WI38 (cell line): ENCODE data around the gene AFM.

Experiments used
- H3K4me3 ChIP-seq: 2 replicates; pipeline ENCODE4 v1.5.1; 2011; ENCODE audit warnings: low read depth, mild to moderate bottlenecking, control low read depth, low read length
- TF ChIP-seq, protein P1 (sequence below): IDR thresholded peaks from 2 replicates; pipeline ENCODE4 v1.5.1; 2012; ENCODE audit warnings: low read depth, mild to moderate bottlenecking, control low read depth, low read length

AFM gene

DNA sequence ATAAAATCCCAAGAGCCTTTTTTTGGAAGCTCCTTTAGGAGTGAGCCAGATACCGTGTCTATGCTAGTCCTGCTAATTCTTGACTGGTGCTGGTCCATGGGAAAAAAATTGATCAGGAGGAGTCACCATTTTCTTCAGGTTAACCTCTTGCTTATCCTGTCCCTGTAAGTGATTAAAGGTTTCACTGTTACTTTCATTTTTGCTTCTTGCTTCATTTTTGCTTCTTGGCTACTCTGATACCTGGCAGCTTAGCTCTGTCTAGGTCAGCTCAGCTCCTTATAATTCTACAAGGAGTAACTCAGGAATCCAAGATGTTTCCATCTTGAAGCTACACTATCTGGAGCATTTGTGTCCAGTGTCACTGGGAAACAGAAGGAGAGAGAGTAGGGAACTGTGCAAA, 45.7 kb downstream of the AFM start:
- no peak overlapping the region for H3K4me3 ChIP-seq
- TF ChIP-seq, protein P1, sequence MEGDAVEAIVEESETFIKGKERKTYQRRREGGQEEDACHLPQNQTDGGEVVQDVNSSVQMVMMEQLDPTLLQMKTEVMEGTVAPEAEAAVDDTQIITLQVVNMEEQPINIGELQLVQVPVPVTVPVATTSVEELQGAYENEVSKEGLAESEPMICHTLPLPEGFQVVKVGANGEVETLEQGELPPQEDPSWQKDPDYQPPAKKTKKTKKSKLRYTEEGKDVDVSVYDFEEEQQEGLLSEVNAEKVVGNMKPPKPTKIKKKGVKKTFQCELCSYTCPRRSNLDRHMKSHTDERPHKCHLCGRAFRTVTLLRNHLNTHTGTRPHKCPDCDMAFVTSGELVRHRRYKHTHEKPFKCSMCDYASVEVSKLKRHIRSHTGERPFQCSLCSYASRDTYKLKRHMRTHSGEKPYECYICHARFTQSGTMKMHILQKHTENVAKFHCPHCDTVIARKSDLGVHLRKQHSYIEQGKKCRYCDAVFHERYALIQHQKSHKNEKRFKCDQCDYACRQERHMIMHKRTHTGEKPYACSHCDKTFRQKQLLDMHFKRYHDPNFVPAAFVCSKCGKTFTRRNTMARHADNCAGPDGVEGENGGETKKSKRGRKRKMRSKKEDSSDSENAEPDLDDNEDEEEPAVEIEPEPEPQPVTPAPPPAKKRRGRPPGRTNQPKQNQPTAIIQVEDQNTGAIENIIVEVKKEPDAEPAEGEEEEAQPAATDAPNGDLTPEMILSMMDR: no peak

DNA sequence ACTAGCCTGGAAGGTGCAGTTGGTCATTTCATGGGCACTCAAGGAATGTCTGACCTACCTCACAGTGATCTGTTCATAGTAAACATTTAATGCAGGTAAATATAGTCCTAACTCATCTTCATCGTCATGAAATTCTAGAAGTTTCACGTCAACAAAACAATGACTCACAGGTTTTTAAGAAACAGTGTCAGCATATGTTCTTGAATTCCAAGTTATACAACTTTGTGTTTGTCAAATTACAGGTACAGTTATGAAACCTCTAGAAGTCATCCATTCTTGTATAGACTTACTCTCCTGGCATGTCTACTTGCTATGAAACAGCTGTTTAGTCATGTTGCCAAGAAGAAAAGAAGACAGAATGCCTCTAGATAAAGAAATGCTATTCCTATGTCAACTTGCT, 46.6 kb downstream of the AFM start:
- H3K4me3 ChIP-seq: no peak overlapping the region
- TF ChIP-seq, protein P1: no peak

- H3K4me3 ChIP-seq: no peak overlapping the region
- TF ChIP-seq, protein P1: no peak
Measured at GRCh38 chr4:73533515-73534422, 52.2 kb downstream of the AFM start.

DNA sequence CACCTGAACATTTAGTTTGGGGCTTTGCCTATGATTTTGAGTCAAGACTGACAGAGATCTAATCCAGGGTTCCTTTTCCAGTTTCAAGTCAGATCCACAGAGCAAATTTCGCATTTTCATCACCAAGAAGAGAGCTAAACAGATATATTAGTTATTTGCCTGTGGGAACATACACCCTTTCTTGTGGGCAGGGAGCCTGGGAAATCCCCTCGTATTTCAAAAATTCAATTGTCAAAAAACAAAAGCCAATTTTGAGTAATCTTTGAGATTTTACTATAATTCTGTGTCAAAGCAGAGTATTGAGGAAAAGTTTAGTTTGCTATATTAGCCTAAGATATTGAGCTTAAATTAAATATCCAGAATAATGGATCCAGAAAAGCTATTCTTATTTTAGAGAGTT, 56.6 kb downstream of the AFM start:
- no peak overlapping the region for H3K4me3 ChIP-seq
- TF ChIP-seq, protein P1: no peak

DNA sequence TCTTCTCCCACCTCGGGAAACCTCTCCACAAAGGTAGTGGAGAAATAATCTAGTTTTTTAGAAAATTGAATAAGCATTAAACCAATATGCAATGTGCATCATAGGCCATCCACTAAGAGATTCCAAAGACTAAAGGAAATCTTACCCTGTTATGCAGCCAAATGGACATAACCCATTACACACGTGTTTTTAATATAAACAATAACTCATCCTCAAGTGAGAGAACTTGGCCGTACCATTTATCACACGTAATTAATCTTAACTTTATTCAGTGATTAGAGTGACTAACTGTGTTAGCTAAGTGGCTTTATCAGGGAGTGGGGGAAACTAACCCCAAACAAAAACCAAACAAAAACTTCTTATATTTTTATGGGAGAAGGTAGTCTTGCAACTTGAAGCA, 57.8 kb downstream of the AFM start:
- TF ChIP-seq, protein P1: no peak
- H3K4me3 ChIP-seq: no peak overlapping the region

GRCh38 chr4:73540826-73541225, 59.3 kb downstream of the AFM start:
- TF ChIP-seq, protein P1: no peak

DNA sequence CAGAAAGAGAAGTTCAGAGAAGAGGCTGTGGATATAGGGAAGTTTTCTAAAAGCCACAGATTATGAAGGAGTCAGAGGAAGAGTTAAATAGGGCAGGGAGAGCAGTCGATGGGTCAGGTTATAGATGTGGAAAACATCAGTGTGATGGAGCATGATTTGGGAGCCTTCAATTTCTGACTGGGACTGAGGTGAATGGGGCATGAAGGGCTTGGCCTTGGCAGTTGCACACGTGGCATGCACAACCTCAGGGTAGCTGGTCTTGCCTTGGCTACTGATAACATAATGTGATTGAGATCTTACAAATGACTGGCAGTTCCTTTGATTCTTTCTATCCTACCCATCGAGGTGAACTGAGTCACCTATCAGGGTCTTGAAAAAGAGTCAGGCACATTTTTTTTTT, 59.7 kb downstream of the AFM start:
- TF ChIP-seq, protein P1: no peak
- H3K4me3 ChIP-seq: no peak overlapping the region

More at GRCh38 chr4:73540826-73541225, 59.3 kb downstream of the AFM start:
- H3K4me3 ChIP-seq: no peak overlapping the region
